Measurements from ENCODE around the gene PRR30.

- TF ChIP-seq EP300 (IDR thresholded peaks at IDR 0.05; ENCODE audit: borderline replicate concordance) (no peak), NFIC (IDR thresholded peaks at IDR 0.05) (no peak), REST (IDR thresholded peaks at IDR 0.05; ENCODE audit: low read depth) (no peak), YY1 (IDR thresholded peaks at IDR 0.05; ENCODE audit: low read depth) (no peak), ZBTB7A (IDR thresholded peaks at IDR 0.05; ENCODE audit: low read depth) (no peak), FOXM1 (IDR thresholded peaks at IDR 0.05; ENCODE audit: borderline replicate concordance, low read depth) (no peak)
- TF ChIP-seq, protein P1, sequence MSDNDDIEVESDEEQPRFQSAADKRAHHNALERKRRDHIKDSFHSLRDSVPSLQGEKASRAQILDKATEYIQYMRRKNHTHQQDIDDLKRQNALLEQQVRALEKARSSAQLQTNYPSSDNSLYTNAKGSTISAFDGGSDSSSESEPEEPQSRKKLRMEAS (IDR thresholded peaks at IDR 0.05): no peak
These were observed 4.1 kb upstream of the PRR30 start for GRCh38 chr2:27143285-27143684.
